Measurements from ENCODE around the gene SPRTN.

SPRTN gene

GRCh38 chr1:231354330-231355020 is 16.4 kb downstream of the SPRTN start:
- Mint-ChIP-seq H3K4me3 (no peak overlapping the region), H3K4me1 (peaks cover 7% of the 10 kb centered on the region), H3K27ac (no peak overlapping the region), H3K36me3 (peaks cover 65% of the 10 kb centered on the region), H3K9me3 (no peaks in the 10 kb centered on the region)
- DNase-seq (ENCODE audit: low spot score in 2 of 2) (no peak), ATAC-seq (no peak)

GRCh38 chr1:231355171-231355570 is 17.1 kb downstream of the SPRTN start:
- Mint-ChIP-seq H3K4me3 (no peak overlapping the region), H3K4me1 (peaks cover 7% of the 10 kb centered on the region), H3K27ac (no peak overlapping the region), H3K36me3 (peaks cover 65% of the 10 kb centered on the region), H3K9me3 (no peaks in the 10 kb centered on the region)
- no peak for ATAC-seq
- DNase-seq (ENCODE audit: low spot score in 2 of 2), result no peak

GRCh38 chr1:231357187-231357772 is 19.2 kb downstream of the SPRTN start:
- H3K4me1 Mint-ChIP-seq, result peaks cover 7% of the 10 kb centered on the region
- no peaks in the 10 kb centered on the region for H3K9me3 Mint-ChIP-seq
- peaks cover 59% of the 10 kb centered on the region for H3K36me3 Mint-ChIP-seq
- DNase-seq (ENCODE audit: low spot score in 2 of 2), result no peak
- H3K27ac Mint-ChIP-seq, result no peak overlapping the region
- ATAC-seq, result no peak
- H3K4me3 Mint-ChIP-seq, result no peak overlapping the region

- no peak overlapping the region for H3K27ac Mint-ChIP-seq
- no peak overlapping the region for H3K4me3 Mint-ChIP-seq
- no peaks in the 10 kb centered on the region for H3K9me3 Mint-ChIP-seq
- H3K36me3 Mint-ChIP-seq, result peaks cover 59% of the 10 kb centered on the region
- DNase-seq (ENCODE audit: low spot score in 2 of 2) (no peak), ATAC-seq (peak; percentile 85)
- H3K4me1 Mint-ChIP-seq, result peaks cover 7% of the 10 kb centered on the region
Measured at GRCh38 chr1:231357831-231358354, 19.8 kb downstream of the SPRTN start.

- ATAC-seq (no peak), DNase-seq (ENCODE audit: low spot score in 2 of 2) (no peak)
- H3K36me3 Mint-ChIP-seq, result peaks cover 61% of the 10 kb centered on the region
- no peak overlapping the region for H3K27ac Mint-ChIP-seq
- no peak overlapping the region for H3K4me3 Mint-ChIP-seq
- H3K4me1 Mint-ChIP-seq, result peaks cover 7% of the 10 kb centered on the region
- no peaks in the 10 kb centered on the region for H3K9me3 Mint-ChIP-seq
Measured at GRCh38 chr1:231359113-231359512, 21.0 kb downstream of the SPRTN start.

- ATAC-seq (no peak), DNase-seq (ENCODE audit: low spot score in 2 of 2) (no peak)
- H3K4me1 Mint-ChIP-seq, result no peaks in the 10 kb centered on the region
- H3K36me3 Mint-ChIP-seq, result peaks cover 83% of the 10 kb centered on the region
- no peaks in the 10 kb centered on the region for H3K9me3 Mint-ChIP-seq
- no peak overlapping the region for H3K4me3 Mint-ChIP-seq
- H3K27ac Mint-ChIP-seq, result peak overlapping the region; percentile 75
Measured at GRCh38 chr1:231362325-231362724, 24.2 kb downstream of the SPRTN start.

GRCh38 chr1:231363624-231364023 is 25.5 kb downstream of the SPRTN start:
- peaks cover 91% of the 10 kb centered on the region for H3K36me3 Mint-ChIP-seq
- H3K9me3 Mint-ChIP-seq, result no peaks in the 10 kb centered on the region
- no peak overlapping the region for H3K4me3 Mint-ChIP-seq
- DNase-seq (ENCODE audit: low spot score in 2 of 2), result no peak
- H3K4me1 Mint-ChIP-seq, result no peaks in the 10 kb centered on the region
- peak overlapping the region; percentile 30 for H3K27ac Mint-ChIP-seq
- no peak for ATAC-seq

GRCh38 chr1:231364192-231364591 is 26.1 kb downstream of the SPRTN start:
- peaks cover 90% of the 10 kb centered on the region for H3K36me3 Mint-ChIP-seq

GRCh38 chr1:231369282-231369681 is 31.2 kb downstream of the SPRTN start:
- Mint-ChIP-seq H3K4me3 (no peak overlapping the region), H3K9me3 (no peaks in the 10 kb centered on the region), H3K36me3 (peaks cover 89% of the 10 kb centered on the region), H3K27ac (no peak overlapping the region), H3K4me1 (peaks cover 5% of the 10 kb centered on the region)
- DNase-seq (ENCODE audit: low spot score in 2 of 2), result no peak
- ATAC-seq, result no peak

More at GRCh38 chr1:231364192-231364591, 26.1 kb downstream of the SPRTN start:
- Mint-ChIP-seq H3K27ac (peak overlapping the region; percentile 13), H3K4me3 (no peak overlapping the region), H3K4me1 (no peaks in the 10 kb centered on the region), H3K9me3 (no peaks in the 10 kb centered on the region)
- ATAC-seq (no peak), DNase-seq (ENCODE audit: low spot score in 2 of 2) (no peak)

GRCh38 chr1:231372501-231372900 is 34.4 kb downstream of the SPRTN start:
- Mint-ChIP-seq H3K4me3 (no peak overlapping the region), H3K27ac (no peak overlapping the region), H3K9me3 (no peaks in the 10 kb centered on the region), H3K4me1 (peaks cover 17% of the 10 kb centered on the region), H3K36me3 (peaks cover 63% of the 10 kb centered on the region)
- DNase-seq (ENCODE audit: low spot score in 2 of 2), result no peak
- no peak for ATAC-seq

- DNase-seq (ENCODE audit: low spot score in 2 of 2), result no peak
- no peaks in the 10 kb centered on the region for H3K9me3 Mint-ChIP-seq
- peaks cover 36% of the 10 kb centered on the region for H3K4me1 Mint-ChIP-seq
- H3K36me3 Mint-ChIP-seq, result peaks cover 46% of the 10 kb centered on the region
- no peak overlapping the region for H3K27ac Mint-ChIP-seq
- H3K4me3 Mint-ChIP-seq, result no peak overlapping the region
- ATAC-seq, result no peak
Measured at GRCh38 chr1:231374394-231374793, 36.3 kb downstream of the SPRTN start.

GRCh38 chr1:231376101-231376500 is 38.0 kb downstream of the SPRTN start:
- DNase-seq (ENCODE audit: low spot score in 2 of 2), result no peak
- peaks cover 38% of the 10 kb centered on the region for H3K36me3 Mint-ChIP-seq
- no peak for ATAC-seq
- H3K4me1 Mint-ChIP-seq, result peaks cover 37% of the 10 kb centered on the region
- no peaks in the 10 kb centered on the region for H3K9me3 Mint-ChIP-seq
- no peak overlapping the region for H3K4me3 Mint-ChIP-seq
- H3K27ac Mint-ChIP-seq, result no peak overlapping the region

- ATAC-seq (peak; percentile 93), DNase-seq (ENCODE audit: low spot score in 2 of 2) (peak in 1 of 2 donors; percentile 65)
- Mint-ChIP-seq H3K4me1 (peaks cover 37% of the 10 kb centered on the region), H3K27ac (peak overlapping the region; percentile 75), H3K36me3 (peaks cover 32% of the 10 kb centered on the region), H3K4me3 (peak overlapping the region; percentile 6), H3K9me3 (no peaks in the 10 kb centered on the region)
Measured at GRCh38 chr1:231376875-231377549, 38.9 kb downstream of the SPRTN start.

GRCh38 chr1:231381729-231382128 is 43.6 kb downstream of the SPRTN start:
- H3K4me1 Mint-ChIP-seq, result peaks cover 37% of the 10 kb centered on the region
- H3K9me3 Mint-ChIP-seq, result no peaks in the 10 kb centered on the region
- H3K27ac Mint-ChIP-seq, result no peak overlapping the region
- ATAC-seq (no peak), DNase-seq (ENCODE audit: low spot score in 2 of 2) (no peak)
- no peak overlapping the region for H3K4me3 Mint-ChIP-seq
- peaks cover 11% of the 10 kb centered on the region for H3K36me3 Mint-ChIP-seq

- DNase-seq (ENCODE audit: low spot score in 2 of 2) (no peak), ATAC-seq (no peak)
- Mint-ChIP-seq H3K4me1 (peaks cover 31% of the 10 kb centered on the region), H3K4me3 (no peak overlapping the region), H3K27ac (no peak overlapping the region), H3K36me3 (peaks cover 11% of the 10 kb centered on the region), H3K9me3 (no peaks in the 10 kb centered on the region)
Measured at GRCh38 chr1:231382426-231382825, 44.3 kb downstream of the SPRTN start.

Data from stimulated activated effector memory CD8-positive, alpha-beta T cell treated with anti-CD3 and anti-CD28 coated beads, Interleukin-12 subunit alpha, Interleukin-12 subunit beta, amount 100 ng/mL, for 72 hours (primary cell).